Suprapubic skin (tissue), 2 donors: ENCODE results near the gene TMEM131L.

ENCODE experiments used
- EP300 ChIP-seq: sonication (generic); formaldehyde crosslinking; IDR thresholded peaks from one replicate; pipeline ENCODE4 v1.6.1; 2017; ENCODE audit warnings: antibody characterized with exemption
- POLR2A ChIP-seq, 2 donors: fragments of 450-650 bp; IDR thresholded peaks; one replicate each; pipeline ENCODE4 v1.6.1; 2017; ENCODE audit warnings: antibody characterized with exemption in 2 of 2, mild to moderate bottlenecking in 2 of 2, moderate library complexity in 2 of 2

DNA sequence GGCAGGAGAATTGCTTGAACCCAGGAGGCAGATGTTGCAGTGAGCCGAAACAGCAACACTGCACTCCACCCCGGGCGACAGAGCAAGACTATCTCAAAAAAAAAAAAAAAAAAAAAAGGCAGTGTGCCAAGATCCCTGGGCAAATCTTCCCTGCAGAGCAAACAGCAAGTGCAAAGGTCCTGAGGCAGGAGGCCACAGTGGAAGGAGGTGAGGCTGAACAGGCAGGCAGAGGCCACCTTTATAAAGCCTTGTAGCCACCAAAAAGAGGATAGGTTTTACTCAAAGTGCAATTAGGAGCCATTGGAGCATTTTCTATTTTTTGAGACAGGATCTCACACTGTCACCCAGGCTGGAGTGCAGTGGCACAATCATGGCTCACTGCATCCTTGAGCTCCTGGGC, 172.8 kb downstream of the TMEM131L start:
- TF ChIP-seq EP300 (no peak), POLR2A (IDR thresholded peaks at IDR 0.05) (no peak)
